HepG2 (cell line): ENCODE results near the gene ENPP7. TPM values are rescaled to one million over a fixed set of nuclear protein-coding genes. Genes with fewer than 3 reads are reported as not detected.

Experiments used
- BCL3 ChIP-seq: sonication (generic); formaldehyde crosslinking; IDR thresholded peaks from 2 replicates; pipeline ENCODE4 v1.5.1; 2020; ENCODE audit warnings: mild to moderate bottlenecking, missing genetic modification reagents, moderate library complexity
- DMTF1 ChIP-seq: sonication (generic); formaldehyde crosslinking; IDR thresholded peaks from 2 replicates; pipeline ENCODE4 v1.4.0; 2020; ENCODE audit warnings: mild to moderate bottlenecking, missing genetic modification reagents
- GPN1 ChIP-seq: sonication (generic); formaldehyde crosslinking; IDR thresholded peaks from 2 replicates; pipeline ENCODE4 v1.5.1; 2020; ENCODE audit warnings: missing genetic modification reagents, borderline replicate concordance
- PATZ1 ChIP-seq: sonication (generic); formaldehyde crosslinking; IDR thresholded peaks from 2 replicates; pipeline ENCODE4 v1.4.0; 2020; ENCODE audit warnings: missing genetic modification reagents
- RFXAP ChIP-seq: sonication (generic); formaldehyde crosslinking; IDR thresholded peaks from 2 replicates; pipeline ENCODE4 v1.4.0; 2020; ENCODE audit warnings: missing genetic modification reagents, borderline replicate concordance
- SOX13 ChIP-seq, 3 experiments: fragments of 450-650 bp in 1 of 3; sonication (generic) in 1 of 3; formaldehyde crosslinking in 1 of 3; IDR thresholded peaks in 2 of 3; conservative IDR thresholded peaks in 1 of 3; 2 replicates each; pipeline versions ENCODE4 v1.5.0 to v1.6.1; 2016 to 2020; ENCODE audit warnings: antibody characterized with exemption in 1 of 3, mild to moderate bottlenecking in 1 of 3, missing compliant biosample characterization in 1 of 3, missing genetic modification reagents in 1 of 3, moderate library complexity in 1 of 3
- SRSF1 ChIP-seq: fragments of 200-400 bp; formaldehyde crosslinking; optimal IDR thresholded peaks from 2 replicates; pipeline ENCODE3; 2017; ENCODE audit warnings: mild to moderate bottlenecking, low read depth, low read length, moderate library complexity
- TP53 ChIP-seq: sonication (generic); formaldehyde crosslinking; conservative IDR thresholded peaks from 2 replicates; pipeline ENCODE4 v1.4.0; 2020; ENCODE audit warnings: missing genetic modification reagents
- ZBTB43 ChIP-seq: sonication (generic); formaldehyde crosslinking; conservative IDR thresholded peaks from 2 replicates; pipeline ENCODE4 v1.4.0; 2020; ENCODE audit warnings: missing genetic modification reagents
- ZEB1 ChIP-seq: IDR thresholded peaks from 2 replicates; pipeline ENCODE4 v1.6.1; 2012; ENCODE audit warnings: mild to moderate bottlenecking, low read depth, inconsistent platforms; ENCODE audit not compliant: insufficient replicate concordance
- ZNF260 ChIP-seq: sonication (generic); formaldehyde crosslinking; IDR thresholded peaks from 2 replicates; pipeline ENCODE4 v1.4.0; 2020; ENCODE audit warnings: missing genetic modification reagents, low read depth, mild to moderate bottlenecking, borderline replicate concordance
- ZNF597 ChIP-seq: sonication (generic); formaldehyde crosslinking; IDR thresholded peaks from 2 replicates; pipeline ENCODE4 v1.5.0; 2020; ENCODE audit warnings: missing genetic modification reagents
- ZNF672 ChIP-seq: sonication (generic); formaldehyde crosslinking; IDR thresholded peaks from 2 replicates; pipeline ENCODE4 v1.8.1; 2022; ENCODE audit warnings: missing genetic modification reagents
- ZNF883 ChIP-seq: sonication (generic); formaldehyde crosslinking; IDR thresholded peaks from 2 replicates; pipeline ENCODE4 v1.5.1; 2020; ENCODE audit warnings: mild to moderate bottlenecking, missing genetic modification reagents; ENCODE audit errors: not compliant biosample characterization
- ZSCAN9 ChIP-seq: IDR thresholded peaks from 2 replicates; pipeline ENCODE4 v1.6.1; 2016; ENCODE audit warnings: borderline replicate concordance
- polyA plus RNA-seq, 8 experiments: library from polyadenylated mRNA; depleted of rRNA in 3 of 8; stranded (reverse) in 7 of 8; unstranded in 1 of 8; fragments of >200 nt; fragmentation: Illumina TruSeq in 4 of 8; extraction: Trizol in 4 of 8; gene quantifications; 2 replicates each; pipeline versions ENCODE4 v1.2.1 to v1.2.3, GENCODE V29; 2011 to 2016; ENCODE audit warnings: low read depth in 4 of 8, missing spikeins in 1 of 8, mixed read lengths in 1 of 8; ENCODE audit not compliant: insufficient read depth in 1 of 8
- total RNA-seq, 5 experiments: library from RNA; depleted of rRNA; stranded (reverse); fragments of >200 nt; fragmentation: Illumina TruSeq; extraction: Trizol; gene quantifications; 2 replicates each; pipeline ENCODE4 v1.2.3, GENCODE V29; 2016; ENCODE audit warnings: low read depth in 1 of 5

Gene ENPP7
- total and polyA plus RNA-seq, 2 of the 13 experiments (the other 11 are each of a cell fraction or from before 2014, with no cell fraction given), result 1.1 to 2.2 TPM

GRCh38 chr17:79741751-79742588 is 11.2 kb downstream of the ENPP7 start (continued):
- peak; percentile 98 for TF ChIP-seq PATZ1 (CRISPR knock-in tag)
- peak; percentile 83; the same call in 1 of the 2 replicates for TF ChIP-seq ZBTB43
- no peak for TF ChIP-seq ZNF672
- TF ChIP-seq SOX13 (IDR thresholded peaks at IDR 0.05), result no peak
- peak in 1 of 2 experiments; percentile 70; a peak in 2 of 4 replicates for TF ChIP-seq SOX13 (CRISPR knock-in tag; conservative IDR thresholded peaks at IDR 0.05 in 1 of 2, IDR thresholded peaks at IDR 0.05 in 1 of 2)
- TF ChIP-seq ZSCAN9 (CRISPR knock-in tag), result peak; percentile 77
- peak; percentile 83; the same call in 1 of the 2 replicates for TF ChIP-seq TP53
- peak; percentile 94; the same call in 1 of the 2 replicates for TF ChIP-seq BCL3 (CRISPR knock-in tag)
- TF ChIP-seq ZNF597, result no peak
- TF ChIP-seq ZEB1, result peak; percentile 75
- peak; percentile 80; the same call in 1 of the 2 replicates for TF ChIP-seq RFXAP (CRISPR knock-in tag)
- TF ChIP-seq GPN1 (CRISPR knock-in tag), result no peak
- TF ChIP-seq SRSF1, result peak; percentile 94
- TF ChIP-seq DMTF1 (CRISPR knock-in tag), result no peak
- no peak for TF ChIP-seq ZNF260 (CRISPR knock-in tag)
- peak; percentile 71 for TF ChIP-seq ZNF883 (CRISPR knock-in tag)
